ENCODE data around the gene CD300LG.
"Not testable (repeated sequence)": the region's sequence is repeated elsewhere in the genome, so short reads cannot be mapped to it uniquely, and the experiment has no call there.

CD300LG gene, protein sequence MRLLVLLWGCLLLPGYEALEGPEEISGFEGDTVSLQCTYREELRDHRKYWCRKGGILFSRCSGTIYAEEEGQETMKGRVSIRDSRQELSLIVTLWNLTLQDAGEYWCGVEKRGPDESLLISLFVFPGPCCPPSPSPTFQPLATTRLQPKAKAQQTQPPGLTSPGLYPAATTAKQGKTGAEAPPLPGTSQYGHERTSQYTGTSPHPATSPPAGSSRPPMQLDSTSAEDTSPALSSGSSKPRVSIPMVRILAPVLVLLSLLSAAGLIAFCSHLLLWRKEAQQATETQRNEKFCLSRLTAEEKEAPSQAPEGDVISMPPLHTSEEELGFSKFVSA

DNA sequence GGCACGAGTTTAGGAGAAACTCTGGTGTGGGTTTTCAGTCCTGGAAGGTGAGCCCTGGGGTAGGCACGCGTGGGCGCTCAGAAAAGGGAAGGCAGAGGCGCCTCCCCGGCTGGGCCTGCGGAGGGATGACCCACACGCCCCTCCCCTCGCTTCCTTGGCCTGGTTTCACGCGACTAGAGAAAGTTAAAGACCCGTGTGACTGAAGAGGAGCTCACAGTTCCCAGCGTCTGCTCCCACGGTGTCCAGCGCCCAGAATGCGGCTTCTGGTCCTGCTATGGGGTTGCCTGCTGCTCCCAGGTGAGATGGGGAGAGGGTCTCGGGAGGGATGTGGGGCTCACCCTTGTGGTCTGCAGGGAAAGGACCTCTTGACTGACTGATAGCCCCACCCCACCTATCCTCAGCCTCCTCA lies at the start of gene CD300LG:
Gene CD300LG (plus strand): TSS at position 214 of the 409 bp plus-strand sequence. CDS start 41 bp downstream, at position 255.
- no peak for FAIRE-seq

GRCh38 chr17:43798024-43798423 lies 49.0 kb upstream of the CD300LG start:
- not testable (repeated sequence) for FAIRE-seq

- no peak for FAIRE-seq
These were observed 47.9 kb upstream of the CD300LG start for GRCh38 chr17:43799047-43799446.

- no peak for FAIRE-seq
These were observed 46.2 kb upstream of the CD300LG start for GRCh38 chr17:43800736-43801135.

DNA sequence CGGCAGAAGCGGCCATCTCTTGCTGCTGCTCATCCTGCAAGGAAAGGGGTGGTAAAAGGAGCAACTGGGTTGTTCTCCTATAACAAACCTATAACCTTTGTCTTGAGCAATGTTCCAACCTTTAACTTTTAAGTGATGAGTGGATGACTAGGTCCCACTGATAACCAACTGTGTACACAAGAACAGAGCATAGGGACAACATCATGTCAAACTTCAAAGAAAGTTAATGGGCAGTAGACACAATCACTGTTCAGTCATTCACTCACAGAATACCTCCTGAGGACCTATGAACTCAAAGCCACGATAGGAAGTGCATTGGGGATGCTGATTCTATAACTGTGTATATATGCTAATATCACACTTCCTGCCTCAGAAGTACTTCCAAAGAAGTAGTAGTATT lies 45.1 kb upstream of the CD300LG start:
- no peak for FAIRE-seq

DNA sequence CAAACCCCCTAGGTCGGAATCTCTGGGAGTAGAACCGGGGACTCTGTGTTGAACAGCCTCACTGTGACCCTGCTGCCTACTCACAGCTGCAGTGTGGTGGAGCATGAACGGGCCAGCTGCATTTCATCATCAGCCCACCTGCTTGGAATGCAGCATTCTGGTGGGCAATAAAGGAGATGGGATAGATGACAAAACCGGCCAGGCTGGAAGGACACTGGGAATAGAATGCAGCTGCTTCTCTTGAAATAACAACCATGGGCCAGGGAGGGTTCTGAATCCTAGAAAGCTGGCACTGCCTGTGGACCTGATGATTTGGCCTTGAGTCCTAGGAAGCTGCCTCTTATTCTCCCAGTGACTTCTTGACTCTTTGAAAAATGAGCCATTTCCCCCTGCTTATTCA lies 43.2 kb upstream of the CD300LG start:
- no peak for FAIRE-seq

- no peak for FAIRE-seq
These were observed 41.9 kb upstream of the CD300LG start for GRCh38 chr17:43805117-43805516.

DNA sequence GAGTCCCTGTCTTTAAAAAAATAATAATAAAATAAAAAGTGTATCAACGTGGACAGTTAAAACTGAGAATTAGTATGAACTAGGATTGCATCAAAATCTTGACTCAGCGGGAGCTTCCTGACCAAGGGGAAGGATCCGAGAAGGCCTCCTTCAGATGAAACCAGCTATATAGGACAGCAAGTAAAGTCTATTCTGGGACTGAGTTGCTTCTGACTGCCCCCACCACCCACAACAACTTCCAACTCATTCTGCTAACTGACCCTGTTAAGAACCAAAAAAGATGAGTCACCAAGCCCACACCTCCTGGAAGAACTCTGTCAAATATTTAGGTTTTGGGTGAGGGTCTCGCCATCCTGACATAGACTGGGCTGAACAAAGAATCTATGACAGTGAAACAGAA lies 38.9 kb upstream of the CD300LG start:
- no peak for FAIRE-seq

DNA sequence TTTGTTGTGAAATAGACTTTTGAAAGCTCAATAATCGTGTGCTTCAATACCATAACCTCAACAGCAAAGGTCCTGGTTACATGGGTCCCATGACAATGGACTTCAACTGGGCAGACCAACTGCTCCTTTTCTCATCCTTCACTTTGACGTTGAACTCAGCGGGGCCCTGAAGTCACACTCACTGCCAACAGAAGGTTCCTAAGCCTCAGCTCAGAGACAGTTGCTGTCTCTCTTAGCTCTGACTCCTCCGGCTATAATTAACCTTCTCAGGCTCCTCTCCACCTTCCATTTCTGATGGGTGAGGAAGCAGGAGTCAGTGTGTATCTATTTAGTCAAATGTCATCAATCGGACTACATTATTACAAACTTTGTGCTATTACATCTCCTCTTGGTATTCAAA lies 37.9 kb upstream of the CD300LG start:
- no peak for FAIRE-seq

DNA sequence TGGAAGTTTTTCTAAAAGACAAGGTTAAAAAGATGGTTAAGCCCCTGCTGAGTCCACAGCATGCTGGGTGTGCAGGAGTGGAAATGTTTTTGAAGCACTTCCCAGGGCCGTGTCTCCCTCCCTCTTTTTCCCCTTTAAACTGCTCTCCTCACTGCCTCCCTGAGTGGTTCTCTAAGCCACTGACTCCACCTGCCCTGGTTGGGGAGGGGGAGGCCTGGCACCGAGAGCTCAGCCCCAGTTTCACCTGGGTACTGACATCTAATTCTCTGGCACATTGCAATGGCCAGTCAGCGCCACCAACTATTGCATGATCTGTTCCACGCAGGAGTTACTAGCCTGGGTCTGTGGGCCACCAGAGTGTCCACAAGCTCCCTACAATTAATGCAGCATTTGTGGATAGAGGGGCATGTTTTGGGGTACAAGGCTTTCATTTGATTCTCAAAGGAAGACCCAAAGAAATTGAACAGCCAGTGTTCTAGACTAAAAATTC lies 36.7 kb upstream of the CD300LG start:
- no peak for FAIRE-seq

DNA sequence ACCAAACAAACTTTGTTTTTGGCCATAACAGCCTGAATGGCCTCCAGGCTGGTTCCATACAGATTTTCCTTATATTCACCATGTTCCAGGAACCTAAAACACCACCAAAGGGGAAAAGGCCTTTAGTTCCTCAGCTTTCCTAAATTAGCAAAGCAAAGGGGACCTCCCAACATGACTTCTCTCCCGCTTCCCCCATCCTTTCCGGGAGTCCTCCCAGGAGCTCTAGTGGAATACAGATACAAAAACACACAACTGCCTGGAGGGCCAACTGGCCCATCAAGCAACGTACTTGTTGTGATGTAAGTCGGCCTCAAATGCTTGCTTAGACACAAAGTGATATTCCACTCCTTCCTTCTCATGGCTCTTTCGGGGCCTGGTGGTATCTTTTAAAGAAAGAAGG lies 36.2 kb upstream of the CD300LG start:
- no peak for FAIRE-seq

DNA sequence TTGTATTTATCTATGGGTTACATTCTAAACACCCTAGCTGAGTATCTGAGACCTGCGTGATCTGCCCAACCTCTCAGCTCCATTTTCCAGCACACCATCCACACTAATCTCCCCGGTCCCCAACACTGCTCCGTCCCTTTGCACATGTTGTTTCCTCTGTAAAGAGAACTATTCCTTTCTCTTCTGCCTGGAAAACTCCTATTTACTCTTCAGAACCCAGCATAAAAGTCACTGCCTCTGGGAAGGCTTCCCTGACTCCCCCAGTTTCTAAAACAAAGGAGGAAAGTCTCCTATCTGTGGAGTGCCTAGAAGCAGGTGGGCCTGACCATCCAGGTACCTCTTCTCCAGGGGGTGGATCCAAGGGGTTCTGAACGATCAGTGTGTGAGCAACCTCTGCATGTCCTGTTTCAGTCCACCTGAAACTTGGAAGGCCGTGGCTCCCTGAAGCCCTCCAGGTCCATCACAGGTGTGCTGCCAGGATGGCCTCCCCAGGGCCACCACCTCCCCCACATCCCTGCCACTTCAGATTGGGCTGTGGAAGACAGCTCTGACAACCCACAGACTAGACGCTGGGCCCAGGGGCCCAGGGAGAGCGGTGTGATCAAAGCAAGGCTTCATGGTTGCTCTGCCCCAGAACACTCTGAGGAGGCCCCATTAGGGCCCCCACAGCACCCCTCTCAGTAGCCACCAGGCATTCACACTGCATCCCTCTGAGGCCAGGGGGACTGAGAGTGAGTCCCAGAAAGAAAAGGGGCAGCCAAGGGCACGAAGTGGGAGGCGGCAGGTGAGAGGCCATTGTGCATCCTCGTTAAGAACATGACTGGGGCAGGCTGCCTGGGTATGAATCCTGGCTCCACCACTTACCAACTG lies 34.3 kb upstream of the CD300LG start:
- FAIRE-seq = no peak

- no peak for FAIRE-seq
These were observed 33.6 kb upstream of the CD300LG start for GRCh38 chr17:43813386-43813785.

GRCh38 chr17:43814026-43814425 lies 33.0 kb upstream of the CD300LG start:
- no peak for FAIRE-seq

GRCh38 chr17:43814714-43815113 lies 32.3 kb upstream of the CD300LG start:
- FAIRE-seq = no peak

GRCh38 chr17:43816336-43817320 lies 30.3 kb upstream of the CD300LG start:
- FAIRE-seq = no peak

GRCh38 chr17:43817826-43818225 lies 29.1 kb upstream of the CD300LG start:
- FAIRE-seq = no peak

- FAIRE-seq = no peak
These were observed 28.0 kb upstream of the CD300LG start for GRCh38 chr17:43818966-43819365.

DNA sequence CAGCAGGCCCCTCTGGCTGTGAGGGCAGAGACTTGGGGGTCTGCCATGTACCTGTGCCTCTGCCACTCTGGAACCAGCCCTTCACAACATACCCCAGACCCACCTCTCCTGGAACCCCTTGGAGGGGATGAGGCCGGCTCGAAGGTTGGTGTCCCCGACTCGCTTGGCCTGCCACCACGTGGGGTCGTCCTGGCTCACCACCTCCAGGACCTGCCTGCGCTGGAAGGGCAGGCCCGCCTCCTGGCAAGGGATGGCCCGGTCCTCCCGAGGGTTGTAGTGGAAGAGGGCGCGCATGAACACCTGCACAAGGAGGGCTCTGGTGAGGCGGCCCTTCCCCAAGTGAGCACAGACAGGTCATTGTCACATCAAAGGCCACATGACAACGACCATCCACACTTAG lies 26.2 kb upstream of the CD300LG start:
- no peak for FAIRE-seq

- FAIRE-seq = no peak
These were observed 24.3 kb upstream of the CD300LG start for GRCh38 chr17:43822570-43823190.

GRCh38 chr17:43823350-43824084 lies 23.5 kb upstream of the CD300LG start:
- FAIRE-seq = no peak

- FAIRE-seq = no peak
These were observed 21.4 kb upstream of the CD300LG start for GRCh38 chr17:43825567-43825966.
